ENCODE results near the gene CEP104.

DNA sequence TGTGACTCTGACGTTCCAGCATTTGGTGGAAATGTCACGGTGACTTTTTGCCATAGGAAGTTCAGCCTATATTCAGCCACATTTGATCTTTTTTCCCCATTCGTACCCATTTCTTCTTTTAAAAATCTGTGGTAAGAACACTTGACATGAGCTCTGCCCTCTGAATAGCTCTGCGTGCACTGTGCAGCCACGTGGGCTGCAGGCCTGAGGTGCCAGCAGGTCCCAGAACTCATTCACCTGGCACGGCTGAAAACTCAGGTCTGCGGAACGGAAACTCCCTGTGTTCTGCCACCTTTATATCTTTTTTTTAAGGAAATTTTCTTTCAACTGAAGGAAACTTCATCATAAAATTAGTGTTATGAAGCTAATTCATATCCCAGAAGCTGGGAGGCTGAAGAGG is 28.6 kb downstream of the CEP104 start:
- TF ChIP-seq EP300 (conservative IDR thresholded peaks at IDR 0.05; ENCODE audit: poor library complexity, severe bottlenecking) (no peak), SMC3 (conservative IDR thresholded peaks at IDR 0.05; ENCODE audit: poor library complexity) (no peak), EZH2 (IDR thresholded peaks at IDR 0.05; ENCODE audit: borderline replicate concordance, insufficient read depth, low read length, poor library complexity, severe bottlenecking) (no peak)
- TF ChIP-seq, protein P1, sequence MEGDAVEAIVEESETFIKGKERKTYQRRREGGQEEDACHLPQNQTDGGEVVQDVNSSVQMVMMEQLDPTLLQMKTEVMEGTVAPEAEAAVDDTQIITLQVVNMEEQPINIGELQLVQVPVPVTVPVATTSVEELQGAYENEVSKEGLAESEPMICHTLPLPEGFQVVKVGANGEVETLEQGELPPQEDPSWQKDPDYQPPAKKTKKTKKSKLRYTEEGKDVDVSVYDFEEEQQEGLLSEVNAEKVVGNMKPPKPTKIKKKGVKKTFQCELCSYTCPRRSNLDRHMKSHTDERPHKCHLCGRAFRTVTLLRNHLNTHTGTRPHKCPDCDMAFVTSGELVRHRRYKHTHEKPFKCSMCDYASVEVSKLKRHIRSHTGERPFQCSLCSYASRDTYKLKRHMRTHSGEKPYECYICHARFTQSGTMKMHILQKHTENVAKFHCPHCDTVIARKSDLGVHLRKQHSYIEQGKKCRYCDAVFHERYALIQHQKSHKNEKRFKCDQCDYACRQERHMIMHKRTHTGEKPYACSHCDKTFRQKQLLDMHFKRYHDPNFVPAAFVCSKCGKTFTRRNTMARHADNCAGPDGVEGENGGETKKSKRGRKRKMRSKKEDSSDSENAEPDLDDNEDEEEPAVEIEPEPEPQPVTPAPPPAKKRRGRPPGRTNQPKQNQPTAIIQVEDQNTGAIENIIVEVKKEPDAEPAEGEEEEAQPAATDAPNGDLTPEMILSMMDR (IDR thresholded peaks at IDR 0.05; ENCODE audit: poor library complexity, severe bottlenecking) = no peak

All from neural cell (in vitro differentiated cells).